Peyer's patch (tissue), 4 donors: ENCODE results near the gene FOXO6.

ENCODE experiments used
- POLR2A ChIP-seq, 2 donors: fragments of 450-650 bp; IDR thresholded peaks; one replicate each; pipeline ENCODE4 v1.5.1; 2017; ENCODE audit warnings: antibody characterized with exemption in 2 of 2, mild to moderate bottlenecking in 2 of 2, moderate library complexity in 2 of 2
- TF ChIP-seq, protein P1 (sequence below), 6 experiments: fragments of 450-650 bp in 4 of 6; fragments of 200-600 bp in 2 of 6; sonication (generic) in 1 of 6; IDR thresholded peaks; one replicate each; pipeline ENCODE4 v1.5.1; 2017 to 2019; ENCODE audit warnings: antibody characterized with exemption in 6 of 6, mild to moderate bottlenecking in 3 of 6, moderate library complexity in 1 of 6

- TF ChIP-seq, protein P1, sequence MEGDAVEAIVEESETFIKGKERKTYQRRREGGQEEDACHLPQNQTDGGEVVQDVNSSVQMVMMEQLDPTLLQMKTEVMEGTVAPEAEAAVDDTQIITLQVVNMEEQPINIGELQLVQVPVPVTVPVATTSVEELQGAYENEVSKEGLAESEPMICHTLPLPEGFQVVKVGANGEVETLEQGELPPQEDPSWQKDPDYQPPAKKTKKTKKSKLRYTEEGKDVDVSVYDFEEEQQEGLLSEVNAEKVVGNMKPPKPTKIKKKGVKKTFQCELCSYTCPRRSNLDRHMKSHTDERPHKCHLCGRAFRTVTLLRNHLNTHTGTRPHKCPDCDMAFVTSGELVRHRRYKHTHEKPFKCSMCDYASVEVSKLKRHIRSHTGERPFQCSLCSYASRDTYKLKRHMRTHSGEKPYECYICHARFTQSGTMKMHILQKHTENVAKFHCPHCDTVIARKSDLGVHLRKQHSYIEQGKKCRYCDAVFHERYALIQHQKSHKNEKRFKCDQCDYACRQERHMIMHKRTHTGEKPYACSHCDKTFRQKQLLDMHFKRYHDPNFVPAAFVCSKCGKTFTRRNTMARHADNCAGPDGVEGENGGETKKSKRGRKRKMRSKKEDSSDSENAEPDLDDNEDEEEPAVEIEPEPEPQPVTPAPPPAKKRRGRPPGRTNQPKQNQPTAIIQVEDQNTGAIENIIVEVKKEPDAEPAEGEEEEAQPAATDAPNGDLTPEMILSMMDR (IDR thresholded peaks at IDR 0.05): no peak
- no peak for TF ChIP-seq POLR2A (IDR thresholded peaks at IDR 0.05)
Observed at GRCh38 chr1:41371630-41372599, 10.7 kb downstream of the FOXO6 start.
